Hematopoietic multipotent progenitor cell treated with erythropoietin and hydrocortisone succinate and interleukin-3 and kit ligand, for 17 days (in vitro differentiated cells): Measurements from ENCODE around the gene NANOS3.
A peak's percentile ranks its signal among the peaks of the same experiment; 100 is the strongest.

Source experiments
- DNase-seq: peaks from one replicate; pipeline ENCODE4 v3.0.0-alpha.2; 2015; ENCODE audit warnings: low spot score

The NANOS3 gene

GRCh38 chr19:13876834-13877233 lies at the start of gene NANOS3:
Gene NANOS3 (plus strand): TSS chr19:13877134. CDS start chr19:13877249, 115 bp downstream.
- DNase-seq = no peak

GRCh38 chr19:13827656-13828055 lies 49.3 kb upstream of the NANOS3 start:
- DNase-seq = no peak

DNA sequence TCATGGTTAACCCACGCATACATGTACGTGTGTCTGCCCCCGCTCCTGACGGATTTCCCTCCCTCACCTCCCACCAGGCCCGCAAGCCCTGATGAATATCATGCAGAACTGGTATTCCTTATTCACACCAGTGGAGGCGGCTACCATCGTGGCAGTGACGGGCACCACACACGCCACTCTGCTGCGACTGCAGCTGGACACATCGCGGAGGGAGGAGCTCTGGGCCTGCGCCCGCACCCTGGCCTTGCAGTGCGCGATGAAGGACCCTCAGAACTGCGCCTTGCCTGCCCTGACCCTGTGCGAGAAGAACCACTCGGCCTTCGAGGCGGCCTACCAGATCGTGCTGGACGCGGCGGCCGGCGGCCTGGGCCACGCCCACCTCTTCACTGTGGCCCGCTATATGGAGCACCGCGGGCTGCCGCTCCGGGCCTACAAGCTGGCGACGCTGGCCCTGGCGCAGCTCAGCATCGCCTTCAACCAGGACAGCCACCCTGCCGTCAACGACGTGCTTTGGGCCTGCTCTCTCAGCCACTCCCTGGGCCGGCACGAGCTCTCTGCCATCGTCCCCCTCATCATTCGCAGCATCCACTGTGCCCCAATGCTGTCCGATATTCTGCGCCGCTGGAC lies 46.7 kb upstream of the NANOS3 start:
- DNase-seq = no peak

- DNase-seq = no peak
Observed at GRCh38 chr19:13830741-13831536, 46.0 kb upstream of the NANOS3 start.

GRCh38 chr19:13831537-13832467 lies 45.1 kb upstream of the NANOS3 start:
- DNase-seq = no peak

DNA sequence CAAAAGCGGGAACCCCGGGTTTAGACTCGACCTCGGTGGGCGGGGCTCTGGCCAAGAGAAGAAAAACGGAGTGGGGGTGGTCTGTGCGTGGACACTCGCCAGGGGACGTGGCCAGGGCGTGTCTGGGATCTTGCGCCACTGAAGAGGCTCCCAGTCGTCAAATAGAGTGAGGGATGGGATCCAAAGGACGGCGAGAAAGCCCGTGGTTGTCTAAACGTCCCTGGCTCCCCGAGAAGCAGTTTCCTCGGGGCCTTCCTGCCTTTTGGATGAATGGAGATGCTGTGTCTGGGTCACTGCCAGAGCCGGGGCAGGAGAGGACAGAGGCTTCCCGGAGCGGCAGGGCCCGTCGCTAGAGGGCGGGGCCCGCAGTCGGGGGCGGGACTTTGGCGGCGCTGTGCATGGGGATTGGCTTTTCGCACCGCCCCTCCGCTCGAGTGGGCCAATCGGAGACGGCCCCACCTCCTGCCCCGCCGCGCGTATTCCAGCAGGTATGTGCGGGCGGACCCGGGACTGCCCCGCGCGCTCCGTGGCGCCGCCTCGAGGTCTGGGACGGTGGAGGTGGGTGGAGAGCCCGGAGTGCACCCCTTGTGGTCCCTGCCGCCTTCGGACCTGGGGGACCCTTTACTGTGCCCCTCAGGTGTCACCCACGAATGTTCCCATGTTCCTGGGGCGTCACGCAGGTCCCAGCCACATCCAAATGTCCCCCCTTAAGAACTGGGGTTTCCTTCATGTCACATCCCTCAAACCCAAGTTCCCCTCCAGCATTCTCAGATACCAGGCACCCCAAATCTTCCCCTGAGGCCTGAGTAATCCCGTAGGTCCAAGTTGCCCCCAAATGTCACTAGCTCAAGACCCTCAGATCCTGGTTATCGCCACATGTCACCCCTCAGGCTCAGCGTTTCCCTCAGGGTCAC lies 43.3 kb upstream of the NANOS3 start:
- DNase-seq = peak; percentile 94

- DNase-seq = no peak
Observed at GRCh38 chr19:13834244-13835069, 42.5 kb upstream of the NANOS3 start.

DNA sequence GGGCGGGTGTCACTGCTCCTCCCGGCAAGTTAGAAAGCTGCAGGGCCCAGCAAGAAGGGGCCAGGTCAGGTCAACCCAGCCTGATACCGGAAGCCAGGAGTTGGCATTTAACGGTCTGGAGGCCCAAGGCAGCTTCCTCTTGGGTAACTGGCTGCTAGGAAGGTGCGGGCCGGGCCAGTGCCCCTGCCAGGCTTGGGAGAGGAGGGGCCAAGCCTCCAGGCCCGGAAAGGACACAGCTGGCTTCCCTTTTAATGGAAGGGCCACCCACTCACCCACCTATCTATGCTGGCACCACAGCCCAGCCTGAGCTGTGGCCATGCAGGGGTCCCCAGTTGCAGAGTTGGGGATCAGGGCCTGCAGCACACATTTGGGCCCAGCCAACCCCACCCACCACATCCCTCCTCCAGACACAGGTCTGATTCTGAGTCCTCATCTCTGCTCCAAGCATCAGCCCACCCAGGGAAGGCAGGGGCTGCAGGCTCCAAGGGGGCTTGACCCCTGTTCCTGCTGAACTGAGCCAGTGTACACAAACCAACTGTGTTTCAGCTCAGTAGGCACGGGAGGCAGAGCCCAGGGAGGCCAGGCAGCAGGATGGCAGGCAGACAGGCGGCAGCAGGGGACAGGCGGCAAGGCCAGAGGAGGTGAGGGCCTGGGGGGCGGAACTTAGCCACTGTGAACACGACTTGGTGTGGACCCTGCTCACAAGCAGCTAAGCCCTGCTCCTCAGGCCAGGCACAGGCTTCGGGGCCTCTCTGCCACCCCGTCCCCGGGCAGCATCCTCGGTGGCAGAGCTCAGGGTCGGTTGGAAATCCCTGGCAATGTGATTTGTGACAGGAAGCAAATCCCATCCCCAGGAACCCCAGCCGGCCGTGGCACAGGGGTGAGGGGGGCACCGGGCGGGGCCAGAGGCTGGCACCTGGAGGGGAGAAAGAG lies 40.9 kb upstream of the NANOS3 start:
- no peak for DNase-seq

DNA sequence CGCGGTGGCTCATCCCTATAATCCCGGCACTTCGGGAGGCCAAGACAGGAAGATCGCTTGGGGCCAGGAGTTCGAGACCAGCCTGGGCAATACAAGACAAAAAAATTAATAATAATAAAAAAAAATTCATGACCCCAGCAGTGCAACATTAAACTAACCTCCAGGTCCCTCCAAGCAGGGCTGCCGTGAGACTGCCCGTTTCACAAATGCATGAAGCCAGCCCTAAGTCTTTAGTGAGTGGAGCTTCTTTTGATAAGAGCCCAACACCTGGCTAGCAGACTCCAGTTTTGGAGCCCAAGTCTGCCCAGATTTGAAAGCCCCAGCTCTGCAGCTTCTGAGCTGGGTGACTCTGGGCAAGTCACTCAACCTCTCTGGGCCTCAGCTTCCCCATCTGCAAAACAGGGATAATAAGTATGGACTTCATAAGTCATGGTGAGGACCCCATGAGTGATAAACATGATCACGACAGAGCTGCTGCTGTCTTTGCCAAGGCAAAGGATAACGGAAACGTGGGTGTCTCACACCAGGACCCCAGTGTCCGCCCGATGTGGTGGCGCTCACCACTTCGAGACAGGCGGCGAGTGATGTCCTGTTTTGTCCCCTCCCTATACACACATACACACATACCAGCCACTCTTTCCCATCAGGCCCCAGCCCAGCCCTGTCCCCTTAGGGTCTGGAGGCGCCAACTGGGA lies 38.4 kb upstream of the NANOS3 start:
- no peak for DNase-seq

DNA sequence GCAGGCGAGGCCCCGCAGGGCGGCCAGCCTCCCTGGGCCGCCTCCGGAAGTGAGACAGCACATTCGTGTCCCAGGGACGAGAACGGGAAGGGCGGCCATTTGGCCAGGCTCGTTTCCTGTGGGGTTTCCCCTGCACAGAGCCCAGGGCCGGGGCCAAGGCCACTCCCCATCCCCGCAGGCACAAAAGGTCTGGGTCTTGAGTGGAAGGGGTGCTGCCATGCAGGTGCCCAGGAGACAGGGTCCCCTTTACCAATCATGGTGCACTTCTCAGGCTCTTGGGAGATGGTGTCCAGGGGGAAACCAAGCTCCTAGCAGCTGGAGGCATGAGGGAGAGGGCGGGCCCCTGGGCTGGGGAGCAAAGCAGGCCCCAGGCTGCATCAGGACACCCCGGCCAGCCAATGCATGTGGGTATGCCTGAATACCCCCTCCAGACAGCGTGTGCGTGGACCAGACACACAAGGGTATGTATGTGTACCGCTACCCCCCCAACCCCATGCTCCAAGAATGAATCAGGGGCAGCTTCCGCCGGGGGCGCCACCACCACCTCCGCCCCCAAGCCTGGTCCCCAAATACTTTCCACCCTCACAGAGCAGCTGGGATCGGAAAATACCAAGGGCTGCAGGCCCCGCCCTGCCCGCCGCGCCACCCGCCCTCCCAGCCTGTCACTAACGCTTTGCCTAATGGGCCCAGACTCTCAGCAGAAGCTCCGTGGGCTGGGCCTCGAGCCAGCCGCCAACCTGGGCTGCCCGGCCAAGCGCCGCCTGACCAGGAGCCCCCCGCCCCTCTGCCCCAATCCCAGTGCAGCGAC lies 37.6 kb upstream of the NANOS3 start:
- peak; percentile 87 for DNase-seq

DNA sequence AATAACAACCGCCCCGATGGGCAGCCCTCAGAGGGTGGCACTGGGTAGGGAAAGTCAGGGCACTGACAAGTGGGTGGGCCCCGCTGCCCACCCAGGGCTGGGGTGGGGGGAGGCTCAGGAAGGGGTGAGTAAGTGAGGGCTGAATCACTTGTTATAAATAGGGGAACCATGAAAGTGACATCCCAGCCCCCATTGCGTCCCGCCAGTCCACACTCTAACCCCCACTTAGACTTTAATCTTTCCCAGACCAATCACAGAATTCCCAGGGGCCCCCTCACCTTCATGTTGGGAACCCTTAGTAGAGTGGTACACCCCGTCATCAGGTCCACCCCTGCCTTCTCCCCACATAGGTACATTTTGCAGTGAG lies 37.0 kb upstream of the NANOS3 start:
- no peak for DNase-seq

GRCh38 chr19:13840305-13841085 lies 36.4 kb upstream of the NANOS3 start:
- peak; percentile 90 for DNase-seq

DNA sequence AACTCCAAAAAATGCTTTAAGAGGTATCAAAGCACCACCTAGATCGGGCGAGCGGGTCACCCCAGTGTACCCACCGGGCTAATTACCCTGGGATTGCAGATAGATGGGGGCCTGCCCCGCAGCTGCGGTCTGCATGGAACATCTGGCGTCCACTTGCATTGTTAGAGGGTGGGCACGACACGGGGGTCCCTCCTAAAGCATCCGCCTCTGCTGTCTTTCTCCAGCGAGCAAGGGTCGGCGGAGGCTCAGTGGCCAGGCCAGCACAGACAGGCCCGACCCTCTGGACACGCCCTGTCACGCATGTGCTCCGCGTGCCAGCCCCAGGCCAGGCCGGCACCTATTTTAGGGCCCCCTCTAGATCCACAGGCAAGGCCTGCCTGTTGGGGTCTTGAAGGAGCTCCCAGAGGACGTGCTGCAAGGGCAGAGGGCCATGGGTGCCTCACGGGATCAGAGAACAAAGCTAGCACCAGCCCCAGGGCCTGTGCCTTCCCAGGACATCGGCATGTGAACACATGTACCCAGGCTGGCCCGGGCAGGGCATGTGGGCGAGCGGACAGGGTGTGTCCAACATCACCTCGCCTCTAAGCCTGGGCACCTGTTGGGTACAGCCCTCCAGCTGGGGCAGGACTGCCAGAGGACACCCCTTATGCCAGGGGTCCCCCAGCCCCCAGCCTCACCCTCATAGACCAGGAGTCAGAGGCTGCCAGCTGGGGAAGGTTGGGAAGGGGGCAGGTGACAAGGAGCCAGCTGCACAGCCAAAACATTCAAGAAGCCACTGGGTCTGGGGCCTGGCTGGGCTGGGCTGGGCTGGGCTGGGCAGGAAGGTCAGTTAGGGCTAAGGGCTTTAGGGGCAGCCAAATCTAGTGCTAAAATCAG lies 35.6 kb upstream of the NANOS3 start:
- DNase-seq = peak; percentile 74

- DNase-seq = peak; percentile 47
Observed at GRCh38 chr19:13841962-13842290, 35.0 kb upstream of the NANOS3 start.

DNA sequence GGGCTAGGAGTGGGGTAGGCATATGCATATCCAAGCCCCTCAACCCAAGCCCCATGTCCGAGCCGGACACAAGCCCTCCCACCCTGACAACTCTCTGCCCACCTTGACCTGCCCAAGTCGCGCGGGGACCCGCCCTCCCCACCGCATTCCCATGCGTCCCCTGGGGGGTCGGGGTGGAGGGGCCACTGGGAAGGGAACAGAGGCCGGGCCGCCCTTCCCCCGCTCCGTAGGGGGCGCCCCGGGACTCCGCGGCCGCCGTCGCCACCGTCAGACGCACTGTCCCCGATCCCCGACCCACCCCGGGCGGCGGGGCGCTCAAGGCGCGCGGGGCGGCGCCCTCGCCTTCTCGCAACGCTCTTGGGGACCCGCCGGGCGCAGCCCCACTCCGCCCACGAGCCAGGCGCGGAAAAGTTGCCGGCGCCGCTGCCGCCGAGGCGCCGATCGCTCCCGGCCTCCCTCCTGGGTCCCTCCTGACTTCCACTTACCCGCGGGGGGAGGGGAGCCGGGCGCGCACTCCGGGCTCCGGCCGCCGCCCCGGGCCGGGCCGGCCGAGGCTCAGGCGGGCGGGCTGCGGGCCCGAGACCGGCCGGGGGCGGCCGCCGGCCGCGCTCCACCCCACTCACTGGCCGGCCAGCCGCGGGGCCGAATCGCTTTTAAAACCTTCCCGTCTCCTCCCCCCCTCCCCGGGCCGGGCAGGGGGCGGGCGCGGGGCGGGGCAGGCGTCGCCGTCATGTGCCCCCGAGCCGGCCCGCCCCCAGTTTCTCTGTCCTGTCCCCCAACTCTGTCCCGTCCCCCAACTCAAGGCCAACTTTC lies 34.4 kb upstream of the NANOS3 start:
- peak; percentile 73 for DNase-seq
